ENCODE measurements around the gene EMX2. TPM values are rescaled to one million over a fixed set of nuclear protein-coding genes. Genes with fewer than 3 reads are reported as not detected.

Gene EMX2
- total RNA-seq, 2 donors from 2014 or later: 0.05 to 1.5 TPM

GRCh38 chr10:117546581-117547015 is 4.1 kb downstream of the EMX2 start:
- Histone ChIP-seq H3K27me3 (replicated peaks; ENCODE audit: insufficient read depth) (peaks cover 60% of the 10 kb centered on the region), H3K9me3 (no peaks in the 10 kb centered on the region), H3K4me3 (no peak overlapping the region), H3K27ac (no peak overlapping the region), H3K36me3 (no peaks in the 10 kb centered on the region), H3K4me1 (replicated peaks) (no peaks in the 10 kb centered on the region)
- WGBS: 33% methylated on average over 29 of the region's 29 CpGs
- DNase-seq (ENCODE audit: low spot score): no peak
- intact Hi-C loops (cut with DNase I): no loop called here
- TF ChIP-seq POLR2AphosphoS5 (IDR thresholded peaks at IDR 0.05) (no peak), POLR2A (IDR thresholded peaks at IDR 0.05) (no peak), CTCF (IDR thresholded peaks at IDR 0.05) (no peak)

- Histone ChIP-seq H3K4me1 (replicated peaks) (no peaks in the 10 kb centered on the region), H3K9me3 (no peaks in the 10 kb centered on the region), H3K27ac (no peak overlapping the region), H3K36me3 (no peaks in the 10 kb centered on the region), H3K4me3 (no peak overlapping the region), H3K27me3 (replicated peaks; ENCODE audit: insufficient read depth) (peaks cover 60% of the 10 kb centered on the region)
- TF ChIP-seq POLR2A (IDR thresholded peaks at IDR 0.05): no peak
- no peak for TF ChIP-seq CTCF (IDR thresholded peaks at IDR 0.05)
- no peak for TF ChIP-seq POLR2AphosphoS5 (IDR thresholded peaks at IDR 0.05)
- WGBS: 61% methylated on average over 20 of the region's 20 CpGs
- DNase-seq (ENCODE audit: low spot score): no peak
- intact Hi-C loops (cut with DNase I): no loop called here
Observed at GRCh38 chr10:117547016-117547715, 4.6 kb downstream of the EMX2 start.

GRCh38 chr10:117547716-117548668 is 5.4 kb downstream of the EMX2 start:
- peaks cover 64% of the 10 kb centered on the region for H3K27me3 ChIP-seq (replicated peaks; ENCODE audit: insufficient read depth)

GRCh38 chr10:117549100-117549585 is 6.6 kb downstream of the EMX2 start:
- no peak for TF ChIP-seq CTCF (IDR thresholded peaks at IDR 0.05)
- no peak for TF ChIP-seq POLR2A (IDR thresholded peaks at IDR 0.05)
- TF ChIP-seq POLR2AphosphoS5 (IDR thresholded peaks at IDR 0.05): no peak
- no peak overlapping the region for H3K27ac ChIP-seq
- peaks cover 70% of the 10 kb centered on the region for H3K27me3 ChIP-seq (replicated peaks; ENCODE audit: insufficient read depth)
- no peak for DNase-seq (ENCODE audit: low spot score)
- WGBS: 48% methylated on average over 6 of the region's 6 CpGs
- H3K9me3 ChIP-seq: no peaks in the 10 kb centered on the region
- H3K4me1 ChIP-seq (replicated peaks): no peaks in the 10 kb centered on the region
- intact Hi-C loops (cut with DNase I): no loop called here
- no peaks in the 10 kb centered on the region for H3K36me3 ChIP-seq
- H3K4me3 ChIP-seq: no peak overlapping the region

More at GRCh38 chr10:117547716-117548668, 5.4 kb downstream of the EMX2 start:
- no peak for TF ChIP-seq CTCF (IDR thresholded peaks at IDR 0.05)
- WGBS: 24% methylated on average over 32 of the region's 32 CpGs
- no peak overlapping the region for H3K4me3 ChIP-seq
- no peaks in the 10 kb centered on the region for H3K36me3 ChIP-seq
- no peaks in the 10 kb centered on the region for H3K9me3 ChIP-seq
- intact Hi-C loops (cut with DNase I): no loop called here
- DNase-seq (ENCODE audit: low spot score): no peak
- no peak overlapping the region for H3K27ac ChIP-seq
- H3K4me1 ChIP-seq (replicated peaks): no peaks in the 10 kb centered on the region

All from prostate gland (tissue), 2 donors.